ENCODE data around the gene FZD8. TPM values are rescaled to one million over a fixed set of nuclear protein-coding genes. Genes with fewer than 3 reads are reported as not detected.

Gene FZD8
- total RNA-seq, 4 donors from 2014 or later: 9.2 to 16.5 (median 10.4) TPM

DNA sequence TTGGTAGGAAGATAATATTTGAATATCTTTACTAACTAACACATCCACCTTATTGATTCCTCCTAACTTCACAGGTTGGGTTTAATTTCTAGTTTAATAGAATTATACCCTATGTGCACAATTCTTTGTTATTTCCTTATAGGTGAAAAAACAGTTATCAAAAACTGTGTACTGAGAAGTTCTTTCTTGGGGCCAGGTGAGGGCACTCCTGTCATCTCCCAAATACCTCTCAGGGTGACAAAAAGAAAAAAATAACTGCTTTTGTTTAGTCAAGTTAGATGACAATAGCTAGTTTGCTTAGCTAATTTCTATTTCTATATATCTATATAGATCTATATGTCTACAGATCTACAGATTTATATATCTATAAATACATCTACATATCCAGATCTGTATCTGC is 10.1 kb downstream of the FZD8 start:
- no peaks in the 10 kb centered on the region for H3K27me3 ChIP-seq
- H3K4me1 ChIP-seq: peaks cover 0 to 19% (median 0%) of the 10 kb centered on the region in 4 donors
- H3K27ac ChIP-seq: no peak overlapping the region
- no peaks in the 10 kb centered on the region for H3K36me3 ChIP-seq
- no peak overlapping the region for H3K4me3 ChIP-seq
- H3K9me3 ChIP-seq: no peaks in the 10 kb centered on the region
- no peak for TF ChIP-seq POLR2A (IDR thresholded peaks at IDR 0.05)
- TF ChIP-seq EP300 (IDR thresholded peaks at IDR 0.05): no peak
- TF ChIP-seq CTCF (IDR thresholded peaks at IDR 0.05): no peak
- DNase-seq (ENCODE audit: low spot score in 2 of 2): no peak

DNA sequence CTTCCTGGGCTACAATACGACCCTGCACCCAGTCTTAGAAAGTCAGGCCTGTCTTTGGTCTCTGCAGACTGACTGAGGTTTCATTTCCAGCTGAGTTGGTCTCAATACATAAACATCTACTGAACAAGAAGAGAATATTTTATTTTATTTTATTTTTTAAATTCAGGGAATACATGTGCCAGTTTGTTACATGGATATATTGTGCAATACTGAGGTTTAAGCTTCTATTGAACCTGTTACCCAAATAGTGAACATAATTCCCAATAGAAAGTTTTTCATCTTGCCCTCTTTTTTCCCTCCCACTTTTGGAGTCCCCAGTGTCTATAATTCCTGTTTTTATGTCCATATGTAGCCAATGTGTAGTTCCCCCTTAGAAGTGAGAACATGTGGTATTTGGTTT is 10.7 kb downstream of the FZD8 start:
- WGBS, 2 donors: 94 to 100% methylated on average over 1 of the region's 1 CpG
- no peak for DNase-seq (ENCODE audit: low spot score in 2 of 2)
- Histone ChIP-seq H3K4me3 (no peak overlapping the region), H3K9me3 (no peaks in the 10 kb centered on the region), H3K4me1 (peaks cover 0 to 13% (median 0%) of the 10 kb centered on the region in 4 donors), H3K27me3 (no peaks in the 10 kb centered on the region), H3K27ac (no peak overlapping the region), H3K36me3 (no peaks in the 10 kb centered on the region)
- no peak for TF ChIP-seq EP300 (IDR thresholded peaks at IDR 0.05)
- no peak for TF ChIP-seq CTCF (IDR thresholded peaks at IDR 0.05)
- no peak for TF ChIP-seq POLR2A (IDR thresholded peaks at IDR 0.05)

- WGBS, 2 donors: 88 to 94% methylated on average over 6 of the region's 6 CpGs
- Histone ChIP-seq H3K27me3 (no peaks in the 10 kb centered on the region), H3K36me3 (no peaks in the 10 kb centered on the region), H3K9me3 (no peaks in the 10 kb centered on the region), H3K4me3 (no peak overlapping the region), H3K4me1 (no peaks in the 10 kb centered on the region), H3K27ac (no peak overlapping the region)
- no peak for DNase-seq (ENCODE audit: low spot score in 2 of 2)
- TF ChIP-seq EP300 (IDR thresholded peaks at IDR 0.05) (no peak), POLR2A (IDR thresholded peaks at IDR 0.05) (no peak), CTCF (IDR thresholded peaks at IDR 0.05) (no peak)
Measured at GRCh38 chr10:35626971-35627507, 15.1 kb downstream of the FZD8 start.

DNA sequence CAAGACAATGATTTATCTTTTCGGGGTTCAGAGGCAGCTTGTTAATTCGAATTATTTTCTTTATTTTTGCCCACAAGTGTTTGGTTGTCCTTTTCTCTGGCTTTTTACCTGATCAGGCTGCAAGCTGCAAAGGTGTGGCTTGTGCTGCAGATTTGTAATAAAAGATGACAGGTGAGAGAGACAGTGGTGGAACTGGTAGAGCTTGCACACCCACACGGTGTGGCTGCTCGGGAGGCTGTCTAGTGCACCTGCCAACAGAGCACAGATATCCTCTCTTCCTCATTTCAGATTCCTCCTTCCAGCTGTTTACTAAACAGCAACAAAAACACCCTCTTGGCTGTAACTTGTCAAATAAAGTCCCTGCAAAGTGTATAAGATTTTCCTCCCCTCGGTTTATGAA is 27.8 kb downstream of the FZD8 start:
- H3K4me1 ChIP-seq: no peaks in the 10 kb centered on the region
- H3K27me3 ChIP-seq: peaks cover 0 to 9% of the 10 kb centered on the region in 2 donors
- no peaks in the 10 kb centered on the region for H3K9me3 ChIP-seq
- no peak overlapping the region for H3K4me3 ChIP-seq
- TF ChIP-seq EP300 (IDR thresholded peaks at IDR 0.05) (no peak), POLR2A (IDR thresholded peaks at IDR 0.05) (no peak)
- DNase-seq (ENCODE audit: low spot score in 2 of 2): no peak
- H3K36me3 ChIP-seq: no peaks in the 10 kb centered on the region
- H3K27ac ChIP-seq: no peak overlapping the region
- 57 to 63% methylated on average over 5 of the region's 5 CpGs for WGBS, 2 donors

- no peak for TF ChIP-seq CTCF (IDR thresholded peaks at IDR 0.05)
- no peak for TF ChIP-seq POLR2A (IDR thresholded peaks at IDR 0.05)
- no peak for TF ChIP-seq EP300 (IDR thresholded peaks at IDR 0.05)
- Histone ChIP-seq H3K27me3 (peaks cover 0 to 15% of the 10 kb centered on the region in 2 donors), H3K4me3 (no peak overlapping the region), H3K9me3 (no peaks in the 10 kb centered on the region), H3K4me1 (no peaks in the 10 kb centered on the region), H3K27ac (no peak overlapping the region), H3K36me3 (no peaks in the 10 kb centered on the region)
- no peak for DNase-seq (ENCODE audit: low spot score in 2 of 2)
- WGBS, 2 donors: 56 to 63% methylated on average over 8 of the region's 8 CpGs
Measured at GRCh38 chr10:35613597-35614226, 28.4 kb downstream of the FZD8 start.
